Measurements from ENCODE around the gene PHYHIPL.

Gene PHYHIPL

DNA sequence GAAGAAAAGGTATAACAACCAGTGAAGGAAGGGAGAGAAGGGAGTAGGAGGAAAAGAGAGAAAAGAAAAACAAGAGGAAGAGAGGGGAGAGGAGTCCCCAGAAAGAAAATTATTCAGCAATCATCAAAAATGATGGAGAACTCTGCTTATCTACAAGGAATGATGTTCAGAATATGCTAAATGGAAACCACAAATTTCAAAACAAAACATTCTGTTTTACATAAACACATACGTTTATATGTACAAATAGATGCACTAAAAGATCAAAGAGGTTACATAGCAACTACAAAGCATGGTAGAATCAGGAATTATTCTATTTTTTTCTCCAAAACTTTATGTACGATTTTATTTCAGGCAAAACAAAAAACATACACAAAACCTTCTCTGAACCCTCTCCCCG is 94.0 kb downstream of the PHYHIPL start:
- H3K27ac ChIP-seq: no peak overlapping the region
- no peak for TF ChIP-seq ZFX (IDR thresholded peaks at IDR 0.05; ENCODE audit: borderline replicate concordance)
- TF ChIP-seq, protein P1, sequence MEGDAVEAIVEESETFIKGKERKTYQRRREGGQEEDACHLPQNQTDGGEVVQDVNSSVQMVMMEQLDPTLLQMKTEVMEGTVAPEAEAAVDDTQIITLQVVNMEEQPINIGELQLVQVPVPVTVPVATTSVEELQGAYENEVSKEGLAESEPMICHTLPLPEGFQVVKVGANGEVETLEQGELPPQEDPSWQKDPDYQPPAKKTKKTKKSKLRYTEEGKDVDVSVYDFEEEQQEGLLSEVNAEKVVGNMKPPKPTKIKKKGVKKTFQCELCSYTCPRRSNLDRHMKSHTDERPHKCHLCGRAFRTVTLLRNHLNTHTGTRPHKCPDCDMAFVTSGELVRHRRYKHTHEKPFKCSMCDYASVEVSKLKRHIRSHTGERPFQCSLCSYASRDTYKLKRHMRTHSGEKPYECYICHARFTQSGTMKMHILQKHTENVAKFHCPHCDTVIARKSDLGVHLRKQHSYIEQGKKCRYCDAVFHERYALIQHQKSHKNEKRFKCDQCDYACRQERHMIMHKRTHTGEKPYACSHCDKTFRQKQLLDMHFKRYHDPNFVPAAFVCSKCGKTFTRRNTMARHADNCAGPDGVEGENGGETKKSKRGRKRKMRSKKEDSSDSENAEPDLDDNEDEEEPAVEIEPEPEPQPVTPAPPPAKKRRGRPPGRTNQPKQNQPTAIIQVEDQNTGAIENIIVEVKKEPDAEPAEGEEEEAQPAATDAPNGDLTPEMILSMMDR (IDR thresholded peaks at IDR 0.05): no peak

DNA sequence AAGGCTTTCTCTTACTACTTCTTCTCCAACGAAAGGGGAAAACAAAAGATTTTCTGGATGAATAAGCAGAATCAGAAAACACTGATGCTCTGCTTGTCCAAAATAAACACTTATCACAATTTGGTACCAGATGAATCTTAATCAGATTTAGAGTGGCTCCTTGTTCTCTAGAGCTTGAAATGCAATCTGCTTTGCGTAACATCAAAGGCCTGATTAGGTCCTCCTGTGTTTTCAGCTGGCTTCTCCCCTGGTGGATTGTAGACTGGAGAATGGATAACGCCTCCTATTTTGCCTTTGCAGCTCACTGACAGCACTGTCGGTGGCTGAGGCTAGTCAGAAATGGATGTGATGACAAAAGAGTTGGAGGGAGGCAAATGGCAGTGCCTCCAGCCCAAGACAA is 94.7 kb downstream of the PHYHIPL start:
- no peak overlapping the region for H3K27ac ChIP-seq
- TF ChIP-seq, protein P1 (IDR thresholded peaks at IDR 0.05): no peak
- no peak for TF ChIP-seq ZFX (IDR thresholded peaks at IDR 0.05; ENCODE audit: borderline replicate concordance)

DNA sequence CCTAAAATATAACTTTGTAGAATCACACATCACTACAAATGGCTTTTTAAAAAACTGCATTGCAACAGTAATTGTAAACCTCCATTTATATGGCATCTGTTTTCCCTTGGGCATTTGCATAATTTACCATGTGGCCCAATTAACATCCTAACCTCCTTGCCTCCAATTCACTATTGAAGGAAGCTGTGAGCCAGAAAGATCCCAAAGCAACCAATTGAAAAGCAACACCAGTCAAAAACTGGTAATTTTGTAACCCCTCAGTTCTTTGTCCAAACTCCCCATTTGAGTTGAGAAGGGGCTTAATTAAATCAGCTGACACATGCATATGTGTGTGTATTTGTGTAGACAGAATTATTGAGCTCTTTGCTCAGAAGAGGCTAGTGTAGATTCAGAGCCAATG is 95.6 kb downstream of the PHYHIPL start:
- H3K27ac ChIP-seq: no peak overlapping the region
- TF ChIP-seq, protein P1 (IDR thresholded peaks at IDR 0.05): no peak
- TF ChIP-seq ZFX (IDR thresholded peaks at IDR 0.05; ENCODE audit: borderline replicate concordance): no peak

DNA sequence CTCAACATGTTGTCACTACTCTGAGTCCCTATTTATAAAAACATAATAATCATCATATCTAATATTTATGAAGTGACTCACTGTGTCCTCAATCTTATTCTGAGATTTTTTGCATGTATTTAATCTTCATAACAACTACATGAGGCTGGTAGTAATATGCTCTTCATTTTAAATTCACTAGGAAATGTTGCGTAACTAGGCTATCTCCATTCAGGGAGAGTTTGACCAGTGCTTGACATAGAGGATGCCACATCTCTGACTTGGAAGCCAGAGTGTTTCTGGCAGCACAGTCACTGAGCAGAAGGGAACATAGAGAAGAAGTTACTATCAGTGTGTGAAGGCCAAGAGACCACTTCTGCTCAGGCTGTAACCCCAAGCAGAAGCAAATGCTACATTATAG is 97.0 kb downstream of the PHYHIPL start:
- no peak overlapping the region for H3K27ac ChIP-seq
- TF ChIP-seq, protein P1 (IDR thresholded peaks at IDR 0.05): no peak
- TF ChIP-seq ZFX (IDR thresholded peaks at IDR 0.05; ENCODE audit: borderline replicate concordance): no peak

DNA sequence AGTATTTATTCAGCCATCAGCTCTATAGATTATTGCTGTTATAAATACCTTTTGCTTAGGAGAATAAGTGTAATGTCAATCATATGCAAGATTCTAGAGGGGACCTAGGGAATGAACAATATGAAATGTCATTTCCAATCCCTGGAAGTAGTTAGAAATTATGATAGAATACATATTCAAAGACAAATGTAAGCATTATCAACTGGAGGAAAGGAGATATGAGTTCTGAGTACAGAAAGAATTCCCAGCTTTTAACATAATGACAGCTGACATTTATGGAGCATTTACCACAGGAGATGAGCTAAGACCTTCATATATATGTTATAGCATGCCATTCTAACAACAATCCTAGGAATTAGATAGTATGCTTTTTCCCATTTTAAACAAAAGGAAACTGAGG is 99.7 kb downstream of the PHYHIPL start:
- TF ChIP-seq, protein P1 (IDR thresholded peaks at IDR 0.05): no peak
- no peak for TF ChIP-seq ZFX (IDR thresholded peaks at IDR 0.05; ENCODE audit: borderline replicate concordance)

DNA sequence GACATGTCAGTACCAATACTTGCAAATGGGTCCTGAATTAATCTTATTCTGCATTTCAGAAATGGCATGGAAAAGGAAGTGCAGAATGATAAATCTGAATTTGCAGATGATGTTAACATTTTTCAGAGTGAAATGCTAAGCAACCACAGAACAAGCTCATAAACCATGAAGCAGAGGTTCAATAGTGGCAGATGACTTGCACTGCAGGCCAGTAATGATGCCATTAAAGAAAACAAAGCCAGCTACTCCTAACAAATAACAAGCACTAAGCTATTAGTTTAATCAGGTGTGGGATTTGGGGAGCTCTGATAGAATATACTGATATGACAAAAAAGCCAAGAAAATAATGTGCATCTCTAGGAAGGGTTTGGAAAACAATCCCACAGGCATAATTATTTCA is 100.5 kb downstream of the PHYHIPL start:
- H3K27ac ChIP-seq: no peak overlapping the region
- TF ChIP-seq ZFX (IDR thresholded peaks at IDR 0.05; ENCODE audit: borderline replicate concordance): no peak
- TF ChIP-seq, protein P1 (IDR thresholded peaks at IDR 0.05): no peak

More for the DNA sequence above, 99.7 kb downstream of the PHYHIPL start:
- no peak overlapping the region for H3K27ac ChIP-seq

DNA sequence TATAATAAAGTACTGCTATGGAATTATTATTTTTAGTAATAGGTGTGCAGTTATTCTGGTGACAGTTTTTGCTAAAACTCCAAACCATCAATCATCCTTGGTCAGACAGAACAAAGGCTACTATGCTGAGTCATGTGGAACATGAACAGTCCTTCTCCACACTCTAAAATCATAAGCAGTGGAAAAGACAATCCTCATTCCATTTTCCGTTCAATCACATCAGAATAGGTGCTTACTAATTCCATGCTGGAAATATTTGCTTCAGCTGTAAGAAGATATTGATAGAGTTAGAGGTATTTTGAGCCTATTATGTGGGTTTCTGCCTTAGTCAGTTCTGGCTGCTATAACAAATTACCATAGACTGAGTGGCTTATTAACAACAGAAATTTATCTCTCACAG is 103.0 kb downstream of the PHYHIPL start:
- TF ChIP-seq, protein P1 (IDR thresholded peaks at IDR 0.05): no peak
- no peak for TF ChIP-seq ZFX (IDR thresholded peaks at IDR 0.05; ENCODE audit: borderline replicate concordance)
- no peak overlapping the region for H3K27ac ChIP-seq
